WERI-Rb-1 (cell line): ENCODE data around the gene MAT2A.

Experiments used
- DNase-seq: peaks from one replicate; pipeline ENCODE4 v3.0.0-alpha.2; 2020
- H3K27ac ChIP-seq: fragments of 250-450 bp; sonication (Bioruptor Pico); 2 replicates; pipeline ENCODE4 v1.5.1; 2020; ENCODE audit warnings: mild to moderate bottlenecking, moderate library complexity
- H3K27me3 ChIP-seq: fragments of 250-450 bp; sonication (Bioruptor Pico); 2 replicates; pipeline ENCODE4 v1.5.1; 2021; ENCODE audit warnings: mild to moderate bottlenecking, low read depth, moderate library complexity; ENCODE audit not compliant: insufficient read depth, severe bottlenecking
- H3K36me3 ChIP-seq: fragments of 250-450 bp; sonication (Bioruptor Pico); 2 replicates; pipeline ENCODE4 v1.5.1; 2020; ENCODE audit warnings: mild to moderate bottlenecking, moderate library complexity
- H3K4me3 ChIP-seq: 2 replicates; pipeline ENCODE4 v1.5.1; 2011; ENCODE audit warnings: low read depth, mild to moderate bottlenecking, control low read depth, low read length
- H3K9me3 ChIP-seq: fragments of 250-450 bp; sonication (Bioruptor Pico); 2 replicates; pipeline ENCODE4 v1.5.1; 2021; ENCODE audit warnings: mild to moderate bottlenecking, moderate library complexity; ENCODE audit not compliant: severe bottlenecking
- CTCF ChIP-seq: IDR thresholded peaks from 2 replicates; pipeline ENCODE4 v1.5.1; 2011; ENCODE audit warnings: low read depth, mild to moderate bottlenecking, control low read depth, inconsistent platforms, low read length

The MAT2A gene

GRCh38 chr2:85523062-85523902 is 15.7 kb upstream of the MAT2A start:
- no peak for TF ChIP-seq CTCF
- Histone ChIP-seq H3K27me3 (no peaks in the 10 kb centered on the region), H3K4me3 (no peak overlapping the region), H3K27ac (peak overlapping the region; percentile 78), H3K9me3 (no peaks in the 10 kb centered on the region), H3K36me3 (no peaks in the 10 kb centered on the region)
- no peak for DNase-seq

GRCh38 chr2:85523903-85524335 is 15.0 kb upstream of the MAT2A start:
- Histone ChIP-seq H3K4me3 (no peak overlapping the region), H3K27ac (peak overlapping the region; percentile 78), H3K27me3 (no peaks in the 10 kb centered on the region), H3K9me3 (no peaks in the 10 kb centered on the region), H3K36me3 (no peaks in the 10 kb centered on the region)
- TF ChIP-seq CTCF, result no peak
- no peak for DNase-seq

GRCh38 chr2:85524336-85524908 is 14.5 kb upstream of the MAT2A start:
- no peak for TF ChIP-seq CTCF
- Histone ChIP-seq H3K4me3 (peak overlapping the region; percentile 0; the same call in 1 of the 2 replicates), H3K27me3 (no peaks in the 10 kb centered on the region), H3K9me3 (peaks cover under 1% of the 10 kb centered on the region), H3K27ac (peak overlapping the region; percentile 78), H3K36me3 (no peaks in the 10 kb centered on the region)
- peak; percentile 73 for DNase-seq

- no peaks in the 10 kb centered on the region for H3K27me3 ChIP-seq
- peaks cover 3% of the 10 kb centered on the region for H3K9me3 ChIP-seq
- no peak overlapping the region for H3K4me3 ChIP-seq
- H3K27ac ChIP-seq, result peak overlapping the region; percentile 78
- H3K36me3 ChIP-seq, result no peaks in the 10 kb centered on the region
- DNase-seq, result no peak
- no peak for TF ChIP-seq CTCF
Observed at GRCh38 chr2:85525029-85525428, 13.9 kb upstream of the MAT2A start.

- TF ChIP-seq CTCF, result no peak
- peaks cover 3% of the 10 kb centered on the region for H3K9me3 ChIP-seq
- H3K27me3 ChIP-seq, result no peaks in the 10 kb centered on the region
- DNase-seq, result no peak
- no peaks in the 10 kb centered on the region for H3K36me3 ChIP-seq
- no peak overlapping the region for H3K4me3 ChIP-seq
- H3K27ac ChIP-seq, result no peak overlapping the region
Observed at GRCh38 chr2:85525567-85525966, 13.4 kb upstream of the MAT2A start.
